ENCODE data around the gene DCDC2B. TPM values are rescaled to one million over a fixed set of nuclear protein-coding genes. Genes with fewer than 3 reads are reported as not detected.

The DCDC2B gene
- total and polyA plus RNA-seq, 9 of the 15 experiments (the other 6 are each of a cell fraction or from before 2014, with no cell fraction given), result not detected

- TF ChIP-seq, protein P1, sequence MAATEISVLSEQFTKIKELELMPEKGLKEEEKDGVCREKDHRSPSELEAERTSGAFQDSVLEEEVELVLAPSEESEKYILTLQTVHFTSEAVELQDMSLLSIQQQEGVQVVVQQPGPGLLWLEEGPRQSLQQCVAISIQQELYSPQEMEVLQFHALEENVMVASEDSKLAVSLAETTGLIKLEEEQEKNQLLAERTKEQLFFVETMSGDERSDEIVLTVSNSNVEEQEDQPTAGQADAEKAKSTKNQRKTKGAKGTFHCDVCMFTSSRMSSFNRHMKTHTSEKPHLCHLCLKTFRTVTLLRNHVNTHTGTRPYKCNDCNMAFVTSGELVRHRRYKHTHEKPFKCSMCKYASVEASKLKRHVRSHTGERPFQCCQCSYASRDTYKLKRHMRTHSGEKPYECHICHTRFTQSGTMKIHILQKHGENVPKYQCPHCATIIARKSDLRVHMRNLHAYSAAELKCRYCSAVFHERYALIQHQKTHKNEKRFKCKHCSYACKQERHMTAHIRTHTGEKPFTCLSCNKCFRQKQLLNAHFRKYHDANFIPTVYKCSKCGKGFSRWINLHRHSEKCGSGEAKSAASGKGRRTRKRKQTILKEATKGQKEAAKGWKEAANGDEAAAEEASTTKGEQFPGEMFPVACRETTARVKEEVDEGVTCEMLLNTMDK (IDR thresholded peaks at IDR 0.05; ENCODE audit: borderline replicate concordance, insufficient read depth, low read depth, low read length, poor library complexity, severe bottlenecking), result no peak
- TF ChIP-seq KDM4B (IDR thresholded peaks at IDR 0.05; ENCODE audit: borderline replicate concordance in 2 of 2, low read depth in 1 of 2), result no peak
- TF ChIP-seq ZBTB40 (IDR thresholded peaks at IDR 0.05), result no peak
- no peak for TF ChIP-seq ZBTB40 (CRISPR knock-in tag; IDR thresholded peaks at IDR 0.05)
- no peak for TF ChIP-seq ZSCAN29 (IDR thresholded peaks at IDR 0.05)
- no peak for TF ChIP-seq EGR1 (conservative IDR thresholded peaks at IDR 0.05)
- TF ChIP-seq NBN (IDR thresholded peaks at IDR 0.05; ENCODE audit: low read depth), result no peak
Observed at GRCh38 chr1:32195531-32195930, 13.4 kb upstream of the DCDC2B start (continued).

All from K562 (cell line).